HG03064 (cell line): Measurements from ENCODE around the gene MAP2K5.
"Not testable (repeated sequence)": the region's sequence is repeated elsewhere in the genome, so short reads cannot be mapped to it uniquely, and the experiment has no call there.

ENCODE experiments used
- ATAC-seq: cut with Tn5 transposase; IDR thresholded peaks from one replicate; pipeline ENCODE4 v1.9.1; 2021; ENCODE audit warnings: low read depth; ENCODE audit not compliant: unreplicated experiment

Gene MAP2K5

DNA sequence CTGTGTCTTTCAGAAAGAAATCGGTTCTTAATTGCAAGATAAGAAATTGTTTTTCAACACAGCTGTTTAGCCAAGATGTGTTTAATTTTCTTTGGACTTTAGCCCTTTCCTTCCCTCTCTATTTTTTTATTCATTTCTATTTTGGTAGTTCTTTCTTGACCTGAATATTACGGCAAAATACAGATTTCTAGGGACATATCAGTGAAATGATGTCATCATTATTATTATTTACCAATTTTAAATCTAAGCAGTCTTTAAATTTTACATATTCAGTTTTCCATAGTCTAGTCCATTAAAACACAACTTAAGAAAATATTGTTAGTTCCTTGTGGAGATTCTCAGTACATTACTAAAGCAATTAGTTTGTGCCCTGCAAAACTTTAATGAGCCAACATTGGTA is 104.3 kb downstream of the MAP2K5 start:
- ATAC-seq, result no peak

DNA sequence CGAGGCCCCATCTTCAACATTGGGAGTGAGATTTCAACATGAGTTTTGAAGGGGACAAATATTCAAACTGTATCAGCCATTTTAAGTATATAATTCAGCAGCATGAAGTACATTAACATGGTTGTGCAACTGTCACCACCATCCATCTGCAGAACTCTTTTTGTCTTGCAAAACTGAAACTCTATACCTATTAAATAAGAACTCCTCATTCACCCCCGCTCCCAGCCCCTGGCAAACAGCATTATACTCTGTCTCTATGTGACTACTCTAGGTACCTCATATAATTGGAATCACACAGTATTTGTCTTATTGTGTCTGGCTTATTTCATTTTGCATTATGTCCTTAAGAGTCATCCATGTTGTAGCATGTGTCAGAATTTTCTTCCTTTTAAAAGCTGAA is 110.1 kb downstream of the MAP2K5 start:
- ATAC-seq, result no peak

DNA sequence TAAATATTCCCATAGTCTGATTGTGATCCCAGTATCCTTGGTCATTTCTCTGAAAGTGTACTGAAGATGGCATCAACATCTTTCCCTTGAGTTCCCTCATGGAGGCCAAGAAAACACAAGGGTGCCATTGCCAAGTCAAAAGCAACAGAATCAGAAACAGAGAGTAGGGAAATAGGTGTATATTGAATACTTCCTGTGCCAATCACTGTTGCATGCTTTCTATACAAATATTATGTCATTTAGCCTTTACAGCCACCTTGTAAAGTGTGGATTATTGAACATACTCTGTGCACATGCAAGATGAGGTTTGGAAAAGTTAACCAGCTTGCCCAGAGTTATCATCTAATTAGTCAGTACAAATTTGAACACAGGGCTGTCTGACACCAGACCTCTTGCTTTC is 117.9 kb downstream of the MAP2K5 start:
- ATAC-seq, result no peak

DNA sequence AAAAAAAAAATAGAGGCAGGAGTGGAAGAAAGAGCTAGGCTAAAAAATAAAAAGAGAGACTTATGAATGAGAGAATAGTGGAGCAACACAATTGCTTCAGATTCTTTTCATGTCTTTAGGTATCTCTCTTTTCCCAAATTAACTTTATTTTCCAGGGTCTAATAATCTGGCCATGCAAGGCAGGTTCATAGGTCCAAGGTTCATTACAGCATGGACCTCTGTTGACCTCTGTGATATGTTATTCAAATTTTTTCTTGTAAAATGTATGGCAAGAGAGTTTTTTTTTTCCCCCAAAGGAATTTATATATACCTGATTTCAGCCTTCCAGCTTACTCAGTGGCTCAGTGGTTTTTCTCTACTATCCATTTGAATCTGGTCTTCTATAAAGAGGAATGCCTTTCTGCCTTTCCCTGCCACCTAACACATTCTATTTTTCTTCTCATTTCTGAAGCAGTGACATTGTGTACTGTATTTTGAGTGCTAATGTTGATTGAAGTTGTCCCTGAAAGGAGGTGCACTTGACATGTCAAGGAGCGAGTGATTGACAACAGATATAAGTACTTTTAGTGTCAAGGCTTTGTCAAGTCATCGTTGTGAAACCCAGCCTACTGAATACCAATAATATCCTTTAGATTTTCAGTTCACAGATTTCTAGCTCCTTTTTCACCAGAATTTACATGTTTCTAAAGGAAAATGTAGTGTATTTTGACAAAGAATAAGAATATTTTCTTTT is 118.5 kb downstream of the MAP2K5 start:
- no peak for ATAC-seq

DNA sequence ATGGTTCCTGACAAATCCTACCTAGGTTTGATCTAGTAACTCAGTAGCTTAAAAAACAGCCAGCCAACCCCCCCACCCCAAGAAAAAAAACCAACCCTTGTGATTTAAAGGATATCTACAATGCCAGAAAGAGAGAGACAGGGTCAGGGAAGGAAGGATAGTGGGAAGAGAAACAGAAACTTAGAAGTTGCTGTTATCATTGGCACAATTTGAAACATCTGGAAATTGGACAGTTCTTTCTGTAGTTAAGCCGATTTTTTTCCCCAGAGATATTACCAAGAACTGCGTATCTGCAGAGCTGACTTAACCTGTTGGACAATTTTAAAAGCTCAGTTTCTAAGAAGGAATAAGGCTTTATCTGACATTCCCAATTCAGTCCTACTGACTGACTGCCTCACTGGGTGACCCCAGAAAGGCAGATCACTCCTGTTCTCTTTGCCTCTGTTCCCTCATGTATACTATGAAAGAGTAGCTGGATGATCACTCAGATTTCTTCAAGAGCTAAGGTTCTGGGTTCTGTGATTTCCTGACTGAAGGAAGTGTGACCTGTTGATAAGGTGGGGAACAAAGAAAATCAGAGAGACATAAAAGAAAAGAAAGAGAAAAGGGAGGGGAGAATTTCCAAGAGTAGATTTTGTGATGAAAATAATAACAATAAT is 128.3 kb downstream of the MAP2K5 start:
- ATAC-seq, result no peak

DNA sequence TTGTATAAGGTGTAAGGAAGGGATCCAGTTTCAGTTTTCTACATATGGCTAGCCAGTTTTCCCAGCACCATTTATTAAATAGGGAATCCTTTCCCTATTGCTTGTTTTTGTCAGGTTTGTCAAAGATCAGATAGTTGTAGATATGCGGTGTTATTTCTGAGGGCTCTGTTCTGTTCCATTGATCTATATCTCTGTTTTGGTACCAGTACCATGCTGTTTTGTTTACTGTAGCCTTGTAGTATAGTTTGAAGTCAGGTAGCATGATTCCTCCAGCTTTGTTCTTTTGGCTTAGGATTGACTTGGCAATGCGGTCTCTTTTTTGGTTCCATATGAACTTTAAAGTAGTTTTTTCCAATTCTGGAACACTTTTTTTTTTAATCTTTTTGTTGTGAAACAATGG is 130.3 kb downstream of the MAP2K5 start:
- ATAC-seq, result not testable (repeated sequence)

DNA sequence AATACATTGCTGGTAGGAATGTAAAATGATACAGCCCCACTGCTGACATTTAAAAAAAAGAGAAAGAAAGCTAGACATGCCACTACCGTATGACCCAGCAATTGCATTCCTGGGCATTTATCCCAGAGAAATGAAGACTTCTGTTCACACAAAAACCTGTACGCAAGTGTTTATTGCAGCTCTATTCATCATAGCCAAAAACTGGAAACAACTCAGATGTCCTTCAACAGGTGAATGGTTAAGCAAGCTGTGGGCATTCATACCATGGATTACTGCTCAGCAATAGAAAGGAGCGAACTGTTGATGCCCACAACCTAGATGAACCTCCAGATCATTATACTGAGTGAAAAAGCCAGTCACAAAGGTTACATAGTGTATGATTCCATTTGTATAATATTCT is 132.5 kb downstream of the MAP2K5 start:
- ATAC-seq, result no peak

DNA sequence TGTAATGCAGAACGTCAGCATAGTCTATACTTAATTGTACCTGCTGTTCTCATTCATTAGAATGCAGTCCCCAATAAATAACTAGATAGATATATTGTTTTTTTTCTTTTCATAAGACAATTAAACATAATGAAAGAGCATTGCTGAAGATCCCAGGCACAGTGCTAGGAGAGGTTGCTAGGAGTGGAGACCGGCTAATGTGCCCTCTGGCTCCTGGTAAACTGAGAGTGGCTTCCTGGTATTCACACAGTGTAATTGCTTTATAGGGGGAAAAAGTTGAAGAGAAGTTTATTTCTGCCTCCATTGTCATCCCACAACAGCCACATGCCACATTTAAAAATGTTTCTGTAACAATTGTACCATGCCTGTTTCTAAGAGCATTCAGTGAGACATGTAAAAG is 135.6 kb downstream of the MAP2K5 start:
- ATAC-seq, result no peak

DNA sequence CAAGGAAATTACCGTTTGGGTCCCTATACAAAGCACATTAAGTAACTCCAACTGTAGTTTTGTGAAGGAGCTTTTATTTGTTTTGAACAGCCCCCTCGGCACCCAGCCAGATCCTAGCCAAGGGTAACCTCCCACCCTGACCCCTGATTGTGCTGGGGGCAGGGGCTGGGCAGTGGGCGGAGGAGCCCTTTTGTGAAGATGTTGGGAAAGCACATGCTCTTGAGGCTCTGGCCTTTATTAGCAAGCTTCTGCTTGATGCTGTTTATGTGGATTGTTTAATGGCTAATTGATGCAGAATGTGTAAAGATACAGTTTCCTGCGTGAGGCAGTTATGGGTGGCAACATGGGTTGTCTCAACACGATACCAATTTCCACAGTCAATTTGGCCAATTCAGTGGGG is 136.5 kb downstream of the MAP2K5 start:
- no peak for ATAC-seq

DNA sequence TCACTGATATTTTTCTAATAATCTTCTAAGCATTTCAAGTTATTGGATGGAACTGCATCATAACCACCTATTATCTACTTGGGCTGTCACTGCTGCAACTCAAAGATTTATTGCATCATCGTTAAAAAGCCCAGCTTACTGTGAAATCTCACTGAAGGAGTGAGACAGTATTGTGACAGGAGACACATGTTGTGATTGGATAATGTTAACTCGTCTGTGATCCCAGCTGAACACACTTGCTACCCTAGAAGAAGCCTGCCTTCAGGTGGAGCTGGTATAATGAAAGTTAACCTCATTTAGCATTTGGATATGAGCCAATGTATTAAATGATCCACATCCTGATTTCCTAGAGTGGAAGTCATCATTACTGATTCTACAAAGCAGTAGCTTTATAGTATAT is 138.1 kb downstream of the MAP2K5 start:
- no peak for ATAC-seq

DNA sequence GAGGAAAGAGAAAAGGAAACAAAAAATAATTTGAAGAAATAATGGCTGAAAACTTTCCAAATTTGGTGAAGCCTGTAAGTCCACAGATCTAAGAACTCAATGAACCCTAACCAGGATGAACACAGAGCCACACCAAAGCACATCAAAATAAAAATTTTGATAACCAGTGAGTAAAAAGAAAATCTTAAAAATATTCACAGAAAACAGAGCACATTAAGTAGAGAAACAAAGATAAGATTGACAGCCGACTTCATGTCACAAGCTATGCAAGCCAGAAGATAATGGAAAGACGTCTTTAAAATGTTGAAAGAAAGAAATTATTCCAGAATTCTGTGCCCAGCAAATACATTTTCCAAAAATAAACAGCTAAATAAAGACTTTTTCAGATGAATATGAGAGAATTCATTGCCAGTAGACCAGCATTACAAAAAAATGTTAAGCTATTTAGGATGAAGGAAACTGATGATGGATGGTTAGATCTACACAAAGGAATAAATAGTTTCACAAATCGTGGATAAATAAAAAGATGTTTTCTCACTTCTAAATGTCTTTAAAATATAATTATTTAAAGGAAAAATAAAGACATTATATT is 142.6 kb downstream of the MAP2K5 start:
- ATAC-seq, result no peak

DNA sequence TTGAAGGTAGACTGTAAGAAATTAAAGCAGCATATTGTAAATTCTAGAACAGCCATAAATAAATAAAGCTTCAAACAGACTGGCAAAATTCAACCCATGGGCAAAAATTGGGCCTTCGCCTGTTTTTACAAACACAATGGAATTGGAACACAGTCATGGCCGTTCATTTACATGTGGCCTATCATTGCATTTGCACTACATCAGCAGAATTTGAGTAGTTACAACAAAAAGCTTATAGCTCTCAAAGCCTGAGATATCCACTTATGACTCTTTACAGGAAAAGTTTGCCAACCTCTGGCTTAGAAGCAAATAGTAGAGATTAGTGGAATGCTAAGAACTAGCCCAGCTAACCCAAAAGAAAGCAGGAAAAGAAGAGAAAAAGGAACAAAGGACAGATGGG is 143.2 kb downstream of the MAP2K5 start:
- ATAC-seq, result no peak

DNA sequence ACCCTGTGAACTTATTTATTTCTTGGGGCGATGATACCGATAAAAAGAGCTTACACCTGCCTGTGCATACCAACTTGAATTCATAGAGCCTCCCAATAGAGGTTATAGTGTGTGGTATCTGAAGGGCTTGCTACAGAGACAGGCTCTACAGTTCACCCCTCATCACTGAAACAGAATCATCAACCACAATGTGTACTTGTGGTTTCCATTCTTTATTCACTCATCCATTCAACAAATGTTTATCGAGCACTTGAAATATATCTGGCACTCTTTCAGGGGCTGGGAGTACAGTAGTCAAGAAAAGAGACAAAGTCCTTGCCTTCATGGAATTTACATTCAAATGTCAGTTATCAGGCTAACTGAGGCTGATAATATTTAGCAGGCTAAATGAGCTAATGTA is 148.4 kb downstream of the MAP2K5 start:
- no peak for ATAC-seq

DNA sequence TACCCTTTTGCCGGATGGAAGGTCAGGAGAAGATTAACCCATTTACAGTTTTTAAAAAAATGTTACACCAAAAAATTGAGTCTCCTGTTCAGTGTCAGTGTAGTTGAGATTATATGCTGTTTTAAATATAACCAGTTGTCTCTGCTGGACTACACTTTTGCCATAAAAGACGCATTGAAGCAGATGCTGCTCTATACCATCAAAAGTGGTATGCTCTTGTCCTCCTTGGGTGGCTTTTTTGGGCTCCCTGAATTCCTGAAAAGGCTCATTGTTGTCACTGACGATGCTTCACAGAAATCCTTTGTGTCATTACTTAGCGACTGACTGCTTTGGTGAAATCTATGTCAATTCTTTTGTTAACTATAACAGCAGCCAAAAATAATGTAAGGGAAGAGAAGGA is 148.9 kb downstream of the MAP2K5 start:
- ATAC-seq, result no peak

DNA sequence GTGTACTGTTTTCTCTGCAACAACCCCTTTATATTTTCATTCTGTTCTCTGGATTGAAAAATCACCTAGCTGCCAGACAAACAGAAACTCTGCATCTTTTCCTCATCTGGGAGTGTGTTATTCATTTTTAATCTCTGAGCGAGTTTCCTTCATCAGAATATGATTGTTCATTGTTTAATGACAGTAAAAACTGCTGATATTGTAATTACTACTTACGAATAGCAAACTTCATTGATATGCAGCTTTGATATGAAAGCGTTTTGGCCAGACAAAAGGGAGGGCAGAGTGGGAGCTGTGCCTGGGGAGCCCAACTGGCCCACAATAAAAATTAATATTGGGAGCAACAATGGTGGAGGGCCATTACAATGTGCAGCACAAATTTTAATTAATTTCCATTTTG is 150.1 kb downstream of the MAP2K5 start:
- no peak for ATAC-seq

DNA sequence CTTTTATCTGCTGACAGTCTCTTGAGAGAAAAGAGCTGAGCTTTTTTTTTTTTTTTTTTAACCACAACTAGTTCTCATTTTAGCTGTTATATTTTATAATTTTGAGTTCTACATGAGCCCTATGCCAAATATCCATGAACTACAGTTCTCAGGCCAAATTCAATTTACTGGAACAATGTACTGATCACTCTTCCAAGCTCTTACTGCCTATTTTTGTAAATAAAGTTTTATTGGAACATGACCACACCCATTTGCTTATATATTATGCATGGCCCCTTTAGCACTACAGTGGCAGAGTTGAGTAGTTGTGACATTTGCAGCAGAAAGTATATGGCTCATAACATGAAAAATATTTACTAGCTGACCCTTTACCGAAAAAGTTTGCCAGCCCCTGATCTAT is 153.6 kb downstream of the MAP2K5 start:
- ATAC-seq, result no peak

DNA sequence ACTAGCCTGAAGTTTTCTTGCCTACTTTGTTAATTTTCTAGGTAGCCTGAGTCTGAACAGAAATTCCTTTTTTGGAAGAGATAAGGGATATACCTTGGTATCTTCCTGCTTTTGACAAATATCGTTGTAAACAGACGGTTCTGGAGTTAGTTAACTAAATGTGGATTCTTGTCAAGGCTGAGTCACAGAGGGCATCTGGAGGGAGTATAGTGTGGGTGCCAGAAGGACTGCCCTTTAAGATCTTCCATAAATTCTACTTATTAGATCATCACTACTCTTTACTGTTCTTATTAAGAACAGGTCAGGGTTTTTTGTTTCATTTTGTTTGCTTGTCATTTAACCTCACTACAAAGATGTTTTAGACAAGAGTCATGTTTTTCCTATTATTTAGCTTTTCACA is 157.5 kb downstream of the MAP2K5 start:
- ATAC-seq, result no peak

DNA sequence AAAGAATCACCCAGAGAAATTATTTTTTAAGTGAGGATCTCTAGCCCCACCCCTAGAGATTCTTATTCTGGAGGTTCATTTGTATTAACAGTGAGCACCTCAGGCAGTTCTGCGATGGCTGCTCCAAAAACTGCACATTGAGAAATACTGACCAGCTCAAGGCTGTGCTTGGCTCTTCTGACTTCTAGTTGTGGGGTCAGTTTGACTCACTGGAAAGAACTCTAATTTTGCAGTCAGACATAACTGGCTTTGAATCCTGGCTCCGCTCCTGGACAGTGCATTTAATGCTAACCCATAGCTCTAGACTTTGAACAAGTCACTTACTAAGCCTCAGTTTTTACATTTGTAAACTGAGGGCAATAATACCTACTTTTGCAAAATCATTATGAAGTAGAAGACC is 159.2 kb downstream of the MAP2K5 start:
- ATAC-seq, result no peak

DNA sequence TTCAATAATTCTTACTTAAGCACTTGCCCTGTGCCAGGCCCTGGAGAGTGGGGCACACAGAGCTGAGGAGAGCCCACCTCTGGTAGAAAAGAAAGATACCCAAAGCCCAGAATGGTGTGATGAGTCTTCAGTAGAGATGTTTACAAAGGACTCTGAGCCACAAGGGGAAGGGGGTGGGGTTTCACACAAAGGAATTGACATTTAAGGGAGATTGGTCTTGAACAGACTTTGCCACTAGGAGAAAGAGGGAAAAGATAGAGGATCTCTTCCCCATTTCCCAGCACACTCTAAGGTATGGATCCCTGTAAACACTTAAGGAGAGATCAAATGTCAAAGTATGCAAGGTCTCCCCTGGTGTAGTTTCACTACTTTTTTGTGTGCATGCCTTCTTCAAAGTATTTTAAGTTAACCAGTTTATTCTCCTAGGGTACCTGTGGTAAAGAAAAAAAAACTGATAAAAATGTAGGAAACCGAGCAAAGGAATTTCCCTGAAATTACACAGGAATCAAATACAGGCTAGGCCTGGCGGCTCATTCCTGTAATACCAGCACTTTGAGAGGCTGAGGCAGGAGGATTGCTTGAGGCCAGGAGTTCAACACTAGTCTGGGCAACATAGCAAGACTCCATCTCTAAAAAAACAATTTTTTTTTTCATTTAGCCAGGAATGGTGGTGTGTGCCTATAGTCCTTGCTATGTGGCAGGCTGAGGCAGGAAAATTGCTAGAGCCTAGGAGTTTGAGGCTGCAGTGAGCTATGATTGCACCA is 165.2 kb downstream of the MAP2K5 start:
- ATAC-seq, result no peak

DNA sequence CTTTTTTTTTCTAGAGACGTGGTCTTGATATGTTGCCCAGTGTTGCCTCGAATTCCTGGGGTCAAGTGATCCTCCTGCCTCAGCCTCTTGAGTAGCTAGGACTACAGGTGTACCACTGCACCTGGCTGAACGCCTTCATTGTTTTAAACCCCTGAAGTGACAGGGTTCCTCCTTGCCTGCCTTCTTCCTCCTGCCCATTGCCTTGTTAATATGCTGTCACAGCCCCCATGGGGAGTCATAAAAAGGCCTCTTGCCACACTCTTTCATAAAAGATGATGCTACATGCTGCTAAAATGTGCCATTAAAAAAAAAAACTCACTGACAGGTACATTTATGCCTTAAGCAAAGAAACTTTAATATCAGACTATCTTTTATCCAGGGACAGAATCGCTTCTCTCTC is 166.0 kb downstream of the MAP2K5 start:
- no peak for ATAC-seq

DNA sequence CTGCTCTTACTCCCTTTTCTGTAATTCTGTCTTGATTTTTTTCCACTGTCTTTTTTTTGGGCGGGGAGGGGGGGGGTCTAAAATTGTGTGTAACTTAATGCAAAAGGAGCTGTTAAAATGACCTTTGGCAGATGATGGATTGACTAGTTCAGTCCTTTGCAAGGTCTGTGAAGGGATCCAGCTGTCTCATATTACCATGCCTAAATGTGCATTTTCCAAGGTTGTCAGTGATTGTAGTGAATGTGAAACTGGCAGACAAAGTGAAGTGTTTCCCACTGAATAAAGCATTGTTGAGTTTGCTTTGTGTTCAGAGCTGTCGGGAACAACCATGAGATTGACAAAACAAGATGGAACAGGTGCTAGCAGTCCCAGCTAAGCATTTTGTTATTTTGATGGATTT is 172.7 kb downstream of the MAP2K5 start:
- ATAC-seq, result no peak
